Measurements from ENCODE around the gene ARHGEF6.
"Not testable (repeated sequence)": the region's sequence is repeated elsewhere in the genome, so short reads cannot be mapped to it uniquely, and the experiment has no call there.

ARHGEF6 gene

DNA sequence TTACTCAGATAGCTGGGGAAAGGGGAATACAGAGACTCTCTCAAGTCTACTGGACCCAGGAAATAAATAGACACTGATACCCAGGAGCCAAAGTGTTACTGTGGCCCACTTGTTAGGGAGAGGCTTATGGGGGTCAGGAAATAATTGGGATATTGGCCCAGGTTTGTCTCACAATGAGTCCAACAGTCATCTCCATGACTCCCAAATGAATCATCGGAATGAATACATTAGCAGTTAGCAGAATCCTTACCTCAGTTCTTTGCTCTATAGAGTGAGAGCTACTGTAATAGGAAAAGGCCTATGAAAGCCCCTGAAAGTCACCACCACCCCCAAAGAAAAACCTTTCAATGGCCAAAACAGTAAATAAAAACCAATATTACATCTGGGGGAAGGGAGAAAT, 42.4 kb upstream of the ARHGEF6 start:
- Histone ChIP-seq H3K36me3 (ENCODE audit: control insufficient read depth in 2 of 2, insufficient read depth in 1 of 2, low read length in 2 of 2) (no peaks in the 10 kb centered on the region; a peak in 1 of 3 replicates), H3K9me3 (ENCODE audit: control insufficient read depth, insufficient read depth, low read depth, low read length) (no peaks in the 10 kb centered on the region; the same call in 1 of the 2 replicates), H3K4me1 (ENCODE audit: control insufficient read depth, insufficient read depth, low read length) (peaks cover 2% of the 10 kb centered on the region; the same call in 1 of the 2 replicates), H3K27ac (ENCODE audit: extremely low read depth, low read depth, low read length) (no peak overlapping the region), H3K4me3 (ENCODE audit: low read depth, low read length) (no peak overlapping the region)
- CTCF ChIA-PET: interaction anchor here (0.6 to 0.7 kb wide), 2 partner anchors 97 to 455 kb away, joined by 3 to 4 read pairs; no protein-coding TSS in a partner anchor
- no peak for TF ChIP-seq MZF1 (tag by site-specific recombination; IDR thresholded peaks at IDR 0.05; ENCODE audit: borderline replicate concordance)
- TF ChIP-seq ZNF214 (tag by site-specific recombination; IDR thresholded peaks at IDR 0.05; ENCODE audit: borderline replicate concordance): no peak
- TF ChIP-seq, protein P1, sequence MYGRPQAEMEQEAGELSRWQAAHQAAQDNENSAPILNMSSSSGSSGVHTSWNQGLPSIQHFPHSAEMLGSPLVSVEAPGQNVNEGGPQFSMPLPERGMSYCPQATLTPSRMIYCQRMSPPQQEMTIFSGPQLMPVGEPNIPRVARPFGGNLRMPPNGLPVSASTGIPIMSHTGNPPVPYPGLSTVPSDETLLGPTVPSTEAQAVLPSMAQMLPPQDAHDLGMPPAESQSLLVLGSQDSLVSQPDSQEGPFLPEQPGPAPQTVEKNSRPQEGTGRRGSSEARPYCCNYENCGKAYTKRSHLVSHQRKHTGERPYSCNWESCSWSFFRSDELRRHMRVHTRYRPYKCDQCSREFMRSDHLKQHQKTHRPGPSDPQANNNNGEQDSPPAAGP (tag by site-specific recombination; IDR thresholded peaks at IDR 0.05): no peak
- TF ChIP-seq, protein P2, sequence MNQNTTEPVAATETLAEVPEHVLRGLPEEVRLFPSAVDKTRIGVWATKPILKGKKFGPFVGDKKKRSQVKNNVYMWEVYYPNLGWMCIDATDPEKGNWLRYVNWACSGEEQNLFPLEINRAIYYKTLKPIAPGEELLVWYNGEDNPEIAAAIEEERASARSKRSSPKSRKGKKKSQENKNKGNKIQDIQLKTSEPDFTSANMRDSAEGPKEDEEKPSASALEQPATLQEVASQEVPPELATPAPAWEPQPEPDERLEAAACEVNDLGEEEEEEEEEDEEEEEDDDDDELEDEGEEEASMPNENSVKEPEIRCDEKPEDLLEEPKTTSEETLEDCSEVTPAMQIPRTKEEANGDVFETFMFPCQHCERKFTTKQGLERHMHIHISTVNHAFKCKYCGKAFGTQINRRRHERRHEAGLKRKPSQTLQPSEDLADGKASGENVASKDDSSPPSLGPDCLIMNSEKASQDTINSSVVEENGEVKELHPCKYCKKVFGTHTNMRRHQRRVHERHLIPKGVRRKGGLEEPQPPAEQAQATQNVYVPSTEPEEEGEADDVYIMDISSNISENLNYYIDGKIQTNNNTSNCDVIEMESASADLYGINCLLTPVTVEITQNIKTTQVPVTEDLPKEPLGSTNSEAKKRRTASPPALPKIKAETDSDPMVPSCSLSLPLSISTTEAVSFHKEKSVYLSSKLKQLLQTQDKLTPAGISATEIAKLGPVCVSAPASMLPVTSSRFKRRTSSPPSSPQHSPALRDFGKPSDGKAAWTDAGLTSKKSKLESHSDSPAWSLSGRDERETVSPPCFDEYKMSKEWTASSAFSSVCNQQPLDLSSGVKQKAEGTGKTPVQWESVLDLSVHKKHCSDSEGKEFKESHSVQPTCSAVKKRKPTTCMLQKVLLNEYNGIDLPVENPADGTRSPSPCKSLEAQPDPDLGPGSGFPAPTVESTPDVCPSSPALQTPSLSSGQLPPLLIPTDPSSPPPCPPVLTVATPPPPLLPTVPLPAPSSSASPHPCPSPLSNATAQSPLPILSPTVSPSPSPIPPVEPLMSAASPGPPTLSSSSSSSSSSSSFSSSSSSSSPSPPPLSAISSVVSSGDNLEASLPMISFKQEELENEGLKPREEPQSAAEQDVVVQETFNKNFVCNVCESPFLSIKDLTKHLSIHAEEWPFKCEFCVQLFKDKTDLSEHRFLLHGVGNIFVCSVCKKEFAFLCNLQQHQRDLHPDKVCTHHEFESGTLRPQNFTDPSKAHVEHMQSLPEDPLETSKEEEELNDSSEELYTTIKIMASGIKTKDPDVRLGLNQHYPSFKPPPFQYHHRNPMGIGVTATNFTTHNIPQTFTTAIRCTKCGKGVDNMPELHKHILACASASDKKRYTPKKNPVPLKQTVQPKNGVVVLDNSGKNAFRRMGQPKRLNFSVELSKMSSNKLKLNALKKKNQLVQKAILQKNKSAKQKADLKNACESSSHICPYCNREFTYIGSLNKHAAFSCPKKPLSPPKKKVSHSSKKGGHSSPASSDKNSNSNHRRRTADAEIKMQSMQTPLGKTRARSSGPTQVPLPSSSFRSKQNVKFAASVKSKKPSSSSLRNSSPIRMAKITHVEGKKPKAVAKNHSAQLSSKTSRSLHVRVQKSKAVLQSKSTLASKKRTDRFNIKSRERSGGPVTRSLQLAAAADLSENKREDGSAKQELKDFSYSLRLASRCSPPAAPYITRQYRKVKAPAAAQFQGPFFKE (tag by site-specific recombination; IDR thresholded peaks at IDR 0.05; ENCODE audit: borderline replicate concordance): no peak
- no peak for TF ChIP-seq ZBTB1 (tag by site-specific recombination; IDR thresholded peaks at IDR 0.05)
- TF ChIP-seq PRDM1 (tag by site-specific recombination; IDR thresholded peaks at IDR 0.05): no peak
- TF ChIP-seq ZNF416 (tag by site-specific recombination; IDR thresholded peaks at IDR 0.05): no peak
- no peak for TF ChIP-seq ZNF350 (tag by site-specific recombination; IDR thresholded peaks at IDR 0.05)
- TF ChIP-seq ZNF24 (tag by site-specific recombination; IDR thresholded peaks at IDR 0.05): no peak
- no peak for TF ChIP-seq ZNF596 (tag by site-specific recombination; IDR thresholded peaks at IDR 0.05)
- TF ChIP-seq ZFP3 (tag by site-specific recombination; IDR thresholded peaks at IDR 0.05; ENCODE audit: low read depth): no peak
- POLR2A ChIA-PET: interaction anchor here (1.3 kb wide), 1 partner anchor 57 kb away, joined by 4 read pairs; the partner anchor contains the start of gene RBMX

DNA sequence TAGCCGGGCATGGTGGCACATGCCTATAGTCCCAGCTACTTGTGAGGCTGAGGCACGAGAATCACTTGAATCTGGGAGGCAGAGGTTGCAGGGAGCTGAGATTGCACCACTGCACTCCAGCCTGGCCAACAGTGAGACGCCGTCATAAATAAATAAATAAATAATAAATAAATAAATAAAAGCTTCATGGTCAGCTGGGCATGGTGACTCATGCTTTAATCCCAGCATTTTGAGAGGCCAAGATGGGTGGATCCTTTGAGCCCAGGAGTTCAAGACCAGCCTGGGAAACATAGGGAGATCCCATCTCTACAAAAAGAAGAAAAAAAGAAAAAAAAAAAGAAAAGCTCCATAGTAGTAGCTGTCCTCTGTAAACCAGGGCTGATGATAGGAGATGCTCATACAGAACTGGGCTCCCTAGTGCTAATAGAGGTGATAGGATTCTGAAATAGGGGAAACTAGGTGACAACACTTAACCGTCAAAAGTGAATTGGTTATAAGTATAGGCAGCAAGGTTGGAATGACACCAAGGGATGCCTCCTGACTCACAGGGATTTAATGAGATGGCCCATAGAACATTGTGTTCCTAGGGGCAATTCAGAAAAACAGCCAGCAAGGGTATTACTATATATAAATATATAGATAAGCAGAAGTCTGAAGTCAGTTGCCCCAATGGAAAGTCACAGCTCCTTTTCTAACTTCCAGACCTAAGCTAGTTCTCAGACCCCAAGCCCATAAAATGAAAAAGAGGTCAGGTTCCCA, 41.8 kb upstream of the ARHGEF6 start:
- H3K9me3 ChIP-seq (ENCODE audit: control insufficient read depth, insufficient read depth, low read depth, low read length): no peaks in the 10 kb centered on the region; the same call in 1 of the 2 replicates
- TF ChIP-seq ZNF366 (tag by site-specific recombination; conservative IDR thresholded peaks at IDR 0.05): no peak
- TF ChIP-seq ZNF626 (tag by site-specific recombination; IDR thresholded peaks at IDR 0.05): no peak
- TF ChIP-seq ZNF211 (tag by site-specific recombination; IDR thresholded peaks at IDR 0.05; ENCODE audit: low read depth): no peak
- no peak for TF ChIP-seq ZNF561 (tag by site-specific recombination; IDR thresholded peaks at IDR 0.05; ENCODE audit: borderline replicate concordance)
- no peak for TF ChIP-seq ZNF677 (tag by site-specific recombination; IDR thresholded peaks at IDR 0.05)
- no peak for TF ChIP-seq KLF10 (tag by site-specific recombination; IDR thresholded peaks at IDR 0.05)
- TF ChIP-seq, protein P3, sequence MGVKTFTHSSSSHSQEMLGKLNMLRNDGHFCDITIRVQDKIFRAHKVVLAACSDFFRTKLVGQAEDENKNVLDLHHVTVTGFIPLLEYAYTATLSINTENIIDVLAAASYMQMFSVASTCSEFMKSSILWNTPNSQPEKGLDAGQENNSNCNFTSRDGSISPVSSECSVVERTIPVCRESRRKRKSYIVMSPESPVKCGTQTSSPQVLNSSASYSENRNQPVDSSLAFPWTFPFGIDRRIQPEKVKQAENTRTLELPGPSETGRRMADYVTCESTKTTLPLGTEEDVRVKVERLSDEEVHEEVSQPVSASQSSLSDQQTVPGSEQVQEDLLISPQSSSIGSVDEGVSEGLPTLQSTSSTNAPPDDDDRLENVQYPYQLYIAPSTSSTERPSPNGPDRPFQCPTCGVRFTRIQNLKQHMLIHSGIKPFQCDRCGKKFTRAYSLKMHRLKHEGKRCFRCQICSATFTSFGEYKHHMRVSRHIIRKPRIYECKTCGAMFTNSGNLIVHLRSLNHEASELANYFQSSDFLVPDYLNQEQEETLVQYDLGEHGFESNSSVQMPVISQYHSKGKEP (tag by site-specific recombination; IDR thresholded peaks at IDR 0.05): no peak
- TF ChIP-seq ZBTB1 (tag by site-specific recombination; IDR thresholded peaks at IDR 0.05): no peak
- no peak overlapping the region for H3K27ac ChIP-seq (ENCODE audit: extremely low read depth, low read depth, low read length)
- H3K4me3 ChIP-seq (ENCODE audit: low read depth, low read length): no peak overlapping the region
- H3K4me1 ChIP-seq (ENCODE audit: control insufficient read depth, insufficient read depth, low read length): peaks cover 2% of the 10 kb centered on the region; the same call in 1 of the 2 replicates
- CTCF ChIA-PET: interaction anchor here (0.6 to 0.7 kb wide), 2 partner anchors 96 to 454 kb away, joined by 3 to 4 read pairs; no protein-coding TSS in a partner anchor
- H3K36me3 ChIP-seq (ENCODE audit: control insufficient read depth in 2 of 2, insufficient read depth in 1 of 2, low read length in 2 of 2): no peaks in the 10 kb centered on the region; a peak in 1 of 3 replicates
- POLR2A ChIA-PET: interaction anchor here (1.3 kb wide), 1 partner anchor 58 kb away, joined by 4 read pairs; the partner anchor contains the start of gene RBMX

DNA sequence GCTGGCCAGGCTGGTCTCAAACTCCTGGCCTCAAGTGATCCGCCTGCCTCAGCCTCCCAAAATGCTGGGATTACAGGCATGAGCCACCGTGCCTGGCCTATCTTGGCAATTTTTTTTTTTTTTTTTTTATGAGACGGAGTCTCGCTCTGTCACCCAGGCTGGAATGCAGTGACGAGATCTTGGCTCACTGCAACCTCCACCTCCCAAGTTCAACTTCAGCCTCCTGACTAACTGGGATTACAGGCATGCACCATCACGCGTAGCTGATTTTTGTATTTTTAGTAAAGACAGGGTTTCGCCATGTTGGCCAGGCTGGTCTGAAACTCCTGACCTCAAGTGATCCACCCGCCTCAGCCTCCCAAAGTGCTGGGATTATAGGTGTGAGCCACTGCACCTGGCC, 39.0 kb upstream of the ARHGEF6 start:
- H3K4me3 ChIP-seq (ENCODE audit: low read depth, low read length); H3K4me1 ChIP-seq (ENCODE audit: control insufficient read depth, insufficient read depth, low read length); H3K9me3 ChIP-seq (ENCODE audit: control insufficient read depth, insufficient read depth, low read depth, low read length); POLR2A ChIA-PET; H3K36me3 ChIP-seq (ENCODE audit: control insufficient read depth in 2 of 2, insufficient read depth in 1 of 2, low read length in 2 of 2); H3K27ac ChIP-seq (ENCODE audit: extremely low read depth, low read depth, low read length): not testable (repeated sequence)
- CTCF ChIA-PET: interaction anchor here (0.7 kb wide), 1 partner anchor 1223 kb away, joined by 3 read pairs; no protein-coding TSS in a partner anchor

Measured in HEK293 (cell line).